OCI-LY7 (cell line): ENCODE results near the gene CD70. TPM values are rescaled to one million over a fixed set of nuclear protein-coding genes. Genes with fewer than 3 reads are reported as not detected.
"Not testable (repeated sequence)": the region's sequence is repeated elsewhere in the genome, so short reads cannot be mapped to it uniquely, and the experiment has no call there.

ENCODE experiments used
- BruUV-seq: library from RNA; stranded (reverse); fragments of 400-500 nt; replicated peaks from 2 replicates; lab custom pipeline; 2021; lab: Mats Ljungman, UMichigan
- CTCF ChIA-PET: fragments of 300-600 bp; sonication (Branson Sonifier 250); formaldehyde crosslinking; loops from one replicate; lab custom pipeline; 2022; ENCODE audit warnings: antibody characterized with exemption; ENCODE audit not compliant: unreplicated experiment; lab: Charles Lee
- POLR2A ChIA-PET: fragments of 300-600 bp; sonication (Branson Sonifier 250); formaldehyde crosslinking; loops from one replicate; lab custom pipeline; 2022; ENCODE audit warnings: antibody characterized with exemption; lab: Charles Lee
- DNase-seq: peaks from one replicate; pipeline ENCODE4 v3.0.0-alpha.2; 2015; ENCODE audit warnings: low spot score
- H2AFZ ChIP-seq: fragments of 200-600 bp; sonication (generic), shearing (Covaris generic); 2 replicates; pipeline ENCODE4 v1.6.1; 2014; ENCODE audit warnings: mild to moderate bottlenecking, antibody characterized with exemption, low read length, moderate library complexity
- H3K27ac ChIP-seq: fragments of 200-600 bp; sonication (generic); 2 replicates; pipeline ENCODE4 v1.5.1; 2014; ENCODE audit warnings: mixed run types, low read depth, mild to moderate bottlenecking, moderate library complexity, low read length, inconsistent platforms; ENCODE audit not compliant: poor library complexity, severe bottlenecking
- H3K36me3 ChIP-seq: fragments of 200-600 bp; sonication (generic); 2 replicates; pipeline ENCODE4 v1.6.1; 2014; ENCODE audit warnings: mild to moderate bottlenecking, antibody characterized with exemption, low read length, moderate library complexity, mixed read lengths; ENCODE audit not compliant: insufficient read depth
- H3K4me1 ChIP-seq: fragments of 200-600 bp; sonication (generic); 2 replicates; pipeline ENCODE4 v1.5.1; 2014; ENCODE audit warnings: mild to moderate bottlenecking, low read length; ENCODE audit not compliant: insufficient read depth, poor library complexity, severe bottlenecking
- H3K4me2 ChIP-seq: fragments of 200-600 bp; sonication (generic); 2 replicates; pipeline ENCODE4 v1.6.1; 2014; ENCODE audit warnings: mild to moderate bottlenecking, low read length
- H3K4me3 ChIP-seq: fragments of 200-600 bp; sonication (generic); 2 replicates; pipeline ENCODE4 v1.5.1; 2014; ENCODE audit warnings: mild to moderate bottlenecking, low read depth, low read length; ENCODE audit not compliant: poor library complexity, severe bottlenecking
- H3K79me2 ChIP-seq: fragments of 200-600 bp; sonication (generic); 2 replicates; pipeline ENCODE4 v1.6.1; 2016; ENCODE audit warnings: low read depth, mild to moderate bottlenecking, low read length, moderate library complexity, mixed read lengths; ENCODE audit not compliant: insufficient read depth
- H3K9me2 ChIP-seq: fragments of 200-600 bp; sonication (generic); 2 replicates; pipeline ENCODE4 v1.6.1; 2016; ENCODE audit warnings: mild to moderate bottlenecking, low read length, mixed read lengths; ENCODE audit not compliant: insufficient read depth
- H3K9me3 ChIP-seq: fragments of 200-600 bp; sonication (generic); 2 replicates; pipeline ENCODE4 v1.6.1; 2014; ENCODE audit warnings: mild to moderate bottlenecking, mixed run types, low read length, mixed read lengths
- H4K20me1 ChIP-seq: fragments of 200-600 bp; sonication (generic); 2 replicates; pipeline ENCODE4 v1.6.1; 2014; ENCODE audit warnings: mild to moderate bottlenecking, antibody characterized with exemption, low read length, moderate library complexity, mixed read lengths; ENCODE audit not compliant: insufficient read depth
- CTCF ChIP-seq: fragments of 200-600 bp; sonication (generic); conservative IDR thresholded peaks from 2 replicates; pipeline ENCODE4 v1.5.1; 2014; ENCODE audit warnings: mild to moderate bottlenecking, antibody characterized with exemption, low read length, moderate library complexity, mixed read lengths
- EZH2phosphoT487 ChIP-seq: fragments of 200-600 bp; sonication (generic); IDR thresholded peaks from 2 replicates; pipeline ENCODE4 v1.6.1; 2018; ENCODE audit warnings: low read depth, borderline replicate concordance, mild to moderate bottlenecking, mixed run types, antibody characterized with exemption, low read length, moderate library complexity, mixed read lengths
- intact Hi-C: fragments of 100-400 bp; cut with micrococcal nuclease; formaldehyde crosslinking; loops from one replicate; pipeline ENCODE4 v1.10.0; 2022; ENCODE audit not compliant: unreplicated experiment
- total RNA-seq, 2 experiments: library from RNA; depleted of rRNA in 1 of 2; stranded (reverse); fragments of >200 nt in 1 of 2; shearing (Covaris generic) in 1 of 2; gene quantifications; 2 replicates each; pipeline ENCODE4 v1.2.3, GENCODE V29; 2014 to 2022

CD70 gene
- total RNA-seq, 2 experiments from 2014 or later = 88.2 to 165 TPM

- peak overlapping the region; percentile 73 for H2AFZ ChIP-seq
- peak; percentile 92 for DNase-seq
- no peaks in the 10 kb centered on the region for H3K36me3 ChIP-seq
- POLR2A ChIA-PET = interaction anchor here (0.6 to 2.6 kb wide), 14 partner anchors 11 to 233 kb away, joined by 3 to 14 read pairs (median 5); partner anchors contain the start of gene VAV1
- no peaks in the 10 kb centered on the region for H4K20me1 ChIP-seq
- peaks cover 35% of the 10 kb centered on the region; the same call in 1 of the 2 replicates for H3K79me2 ChIP-seq
- H3K9me2 ChIP-seq = no peaks in the 10 kb centered on the region
- H3K4me3 ChIP-seq = peak overlapping the region; percentile 74
- peak overlapping the region; percentile 85 for H3K4me2 ChIP-seq
- no peaks in the 10 kb centered on the region for H3K9me3 ChIP-seq
- CTCF ChIA-PET = interaction anchor here (0.9 kb wide), 1 partner anchor 88 kb away, joined by 3 read pairs; no protein-coding TSS in a partner anchor
- BruUV-seq = no TSS peak
- intact Hi-C loops = loop anchor here (5.0 kb wide), 2 partner anchors 132 to 143 kb away; partner anchors contain the start of genes CRB3, GPR108 and TRIP10
- peaks cover 91% of the 10 kb centered on the region for H3K4me1 ChIP-seq
- peak overlapping the region; percentile 92 for H3K27ac ChIP-seq
- no peak for TF ChIP-seq CTCF
- TF ChIP-seq EZH2phosphoT487 = no peak
These were observed 14.0 kb upstream of the CD70 start for GRCh38 chr19:6604906-6605305.

- peaks cover 55% of the 10 kb centered on the region for H3K79me2 ChIP-seq
- H3K27ac ChIP-seq = peak overlapping the region; percentile 92
- no peaks in the 10 kb centered on the region for H4K20me1 ChIP-seq
- no TSS peak for BruUV-seq
- no peak overlapping the region for H2AFZ ChIP-seq
- ChIA-PET CTCF (no interaction called here), POLR2A (interaction anchor here (0.6 to 1.6 kb wide), 7 partner anchors 9 to 83 kb away, joined by 3 to 6 read pairs (median 3); partner anchors contain the start of gene TNFSF9)
- peak overlapping the region; percentile 74 for H3K4me3 ChIP-seq
- intact Hi-C loops = loop anchor here (5.0 kb wide), 2 partner anchors 135 to 140 kb away; partner anchors contain the start of genes CRB3, GPR108 and TRIP10
- H3K9me2 ChIP-seq = no peaks in the 10 kb centered on the region
- H3K4me1 ChIP-seq = peaks cover 78% of the 10 kb centered on the region
- TF ChIP-seq EZH2phosphoT487 = no peak
- no peak for TF ChIP-seq CTCF
- no peaks in the 10 kb centered on the region for H3K9me3 ChIP-seq
- peak; percentile 87 for DNase-seq
- peaks cover 3% of the 10 kb centered on the region; the same call in 1 of the 2 replicates for H3K36me3 ChIP-seq
- peak overlapping the region; percentile 85 for H3K4me2 ChIP-seq
These were observed 11.8 kb upstream of the CD70 start for GRCh38 chr19:6602729-6603114.

GRCh38 chr19:6601537-6602052 is 10.6 kb upstream of the CD70 start:
- CTCF ChIA-PET, H3K9me3 ChIP-seq, BruUV-seq, H3K9me2 ChIP-seq, H4K20me1 ChIP-seq: not testable (repeated sequence)
- H2AFZ ChIP-seq = peak overlapping the region; percentile 49; the same call in 1 of the 2 replicates
- peaks cover 10% of the 10 kb centered on the region for H3K36me3 ChIP-seq
- H3K79me2 ChIP-seq = peaks cover 55% of the 10 kb centered on the region
- DNase-seq = peak; percentile 91
- POLR2A ChIA-PET = interaction anchor here (0.6 to 2.4 kb wide), 8 partner anchors 10 to 101 kb away, joined by 3 to 11 read pairs (median 4); partner anchors contain the start of gene TNFSF9
- intact Hi-C loops = loop anchor here (5.0 kb wide), 2 partner anchors 136 to 139 kb away; partner anchors contain the start of genes CRB3, GPR108 and TRIP10
- H3K4me1 ChIP-seq = peaks cover 70% of the 10 kb centered on the region
- peak overlapping the region; percentile 74 for H3K4me3 ChIP-seq
- peak overlapping the region; percentile 85 for H3K4me2 ChIP-seq
- H3K27ac ChIP-seq = peak overlapping the region; percentile 92

- Histone ChIP-seq H3K79me2 (peaks cover 55% of the 10 kb centered on the region), H2AFZ (peak overlapping the region; percentile 49; the same call in 1 of the 2 replicates), H3K4me2 (peak overlapping the region; percentile 85), H3K27ac (peak overlapping the region; percentile 92), H3K4me1 (peaks cover 70% of the 10 kb centered on the region), H3K4me3 (peak overlapping the region; percentile 74), H3K36me3 (peaks cover 14% of the 10 kb centered on the region)
- H3K9me3 ChIP-seq, H3K9me2 ChIP-seq, BruUV-seq, H4K20me1 ChIP-seq: not testable (repeated sequence)
- intact Hi-C loops = loop anchor here (5.0 kb wide), 2 partner anchors 136 to 139 kb away; partner anchors contain the start of genes CRB3, GPR108 and TRIP10
- POLR2A ChIA-PET = interaction anchor here (0.6 to 2.4 kb wide), 11 partner anchors 8 to 263 kb away, joined by 3 to 11 read pairs (median 4); partner anchors contain the start of genes CD70 and TNFSF9
- peak; percentile 53 for DNase-seq
- CTCF ChIA-PET = interaction anchor here (1.0 kb wide), 1 partner anchor 23 kb away, joined by 3 read pairs; no protein-coding TSS in a partner anchor
These were observed 10.1 kb upstream of the CD70 start for GRCh38 chr19:6600951-6601536.
